Left renal pelvis (tissue), 4 donors: ENCODE measurements around the gene PEAK1. TPM values are rescaled to one million over a fixed set of nuclear protein-coding genes. Genes with fewer than 3 reads are reported as not detected.
"Not testable (repeated sequence)": the region's sequence is repeated elsewhere in the genome, so short reads cannot be mapped to it uniquely, and the experiment has no call there.

Experiments used
- DNase-seq, 4 donors: peaks; one replicate each; pipeline ENCODE4 v3.0.0-alpha.2; 2013; ENCODE audit warnings: low read depth in 4 of 4, low spot score in 3 of 4
- polyA plus RNA-seq, 4 donors: library from polyadenylated mRNA; unstranded; fragments of 120-200 nt; gene quantifications; one replicate each; pipeline ENCODE4 v1.2.1, GENCODE V29; 2013; ENCODE audit not compliant: insufficient read length in 4 of 4

The PEAK1 gene
- polyA plus RNA-seq, 4 donors = 31.8 to 41.7 (median 32.5) TPM

DNA sequence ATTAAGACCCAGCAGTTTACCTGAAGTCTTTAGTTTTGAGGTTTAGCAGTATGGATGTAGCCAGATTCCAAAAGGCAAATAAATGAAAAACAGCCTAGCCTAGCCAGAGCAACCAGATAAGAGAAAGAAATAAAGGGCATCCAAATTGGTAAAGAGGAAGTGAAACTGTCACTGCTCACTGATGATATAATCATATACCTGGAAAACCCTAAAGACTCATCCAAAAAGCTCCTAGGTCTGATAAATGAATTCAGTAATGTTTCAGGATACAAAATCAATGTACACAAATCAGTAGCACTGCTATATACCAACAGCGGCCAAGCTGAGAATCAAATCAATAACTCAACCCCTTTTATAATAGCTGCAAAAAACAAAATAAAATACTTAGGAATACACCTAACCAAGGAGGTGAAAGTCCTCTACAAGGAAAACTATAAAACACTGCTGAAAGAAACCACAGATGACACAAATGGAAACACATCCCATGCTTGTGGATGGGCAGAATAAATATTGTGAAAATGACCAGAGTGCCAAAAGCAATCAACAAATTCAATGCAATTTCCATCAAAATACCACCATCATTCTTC is 13.6 kb downstream of the PEAK1 start:
- DNase-seq = not testable (repeated sequence)

- DNase-seq = no peak
Measured at GRCh38 chr15:77402740-77403379, 17.0 kb downstream of the PEAK1 start.

- no peak for DNase-seq
Measured at GRCh38 chr15:77400258-77400657, 19.6 kb downstream of the PEAK1 start.

DNA sequence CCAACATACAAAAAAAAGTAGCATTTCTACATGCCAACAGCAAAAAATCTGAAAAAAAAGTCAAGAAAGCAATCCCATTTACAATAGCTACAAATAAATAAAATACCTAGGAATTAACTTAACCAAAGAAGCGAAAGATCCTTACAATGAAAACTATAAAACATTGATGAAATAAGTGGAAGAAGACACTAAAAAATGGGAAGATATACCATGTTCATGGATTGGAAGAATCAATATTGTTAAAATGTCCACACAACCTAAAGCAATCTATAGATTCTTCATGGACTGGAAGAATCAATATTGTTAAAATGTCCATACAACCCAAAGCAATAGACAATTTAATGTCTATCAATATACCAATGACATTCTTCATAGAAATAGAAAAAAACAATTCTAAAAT is 21.0 kb downstream of the PEAK1 start:
- DNase-seq = no peak

- DNase-seq = no peak
Measured at GRCh38 chr15:77396692-77397091, 23.2 kb downstream of the PEAK1 start.

DNA sequence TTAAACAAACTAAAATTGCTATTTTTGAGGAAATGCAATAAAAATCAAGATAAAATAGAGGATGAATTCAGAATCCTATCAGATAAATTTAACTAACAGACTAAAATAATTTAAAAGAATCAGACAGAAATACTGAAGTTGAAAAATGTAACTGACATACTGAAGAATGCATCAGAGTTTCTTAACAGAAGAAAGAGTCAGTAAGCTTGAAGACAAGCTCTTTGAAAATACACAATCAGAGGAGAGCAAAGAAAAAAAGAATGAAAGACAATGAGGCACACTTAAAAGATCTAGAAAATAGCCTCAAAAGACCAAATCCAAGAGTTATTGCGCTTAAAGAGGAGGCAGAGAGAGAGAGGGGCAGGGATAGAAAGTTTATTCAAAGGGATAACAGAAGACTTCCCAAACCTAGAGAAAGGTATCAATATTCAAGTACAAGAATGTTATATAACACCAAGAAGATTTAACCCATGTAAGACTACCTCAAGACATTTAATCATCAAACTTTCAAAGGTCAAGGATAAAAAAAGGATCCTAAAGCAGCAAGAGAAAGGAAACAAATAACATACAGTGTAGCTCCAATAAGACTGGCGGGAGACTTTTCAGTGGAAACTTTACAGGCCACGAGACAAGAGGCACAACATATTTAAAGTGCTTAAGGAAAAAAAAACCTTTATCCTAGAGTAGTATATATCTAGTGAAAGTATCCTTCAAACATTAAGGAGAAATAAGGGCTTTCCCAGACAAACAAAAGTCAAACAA is 24.7 kb downstream of the PEAK1 start:
- no peak for DNase-seq

GRCh38 chr15:77393471-77393840 is 26.4 kb downstream of the PEAK1 start:
- DNase-seq = no peak

GRCh38 chr15:77392762-77393470 is 27.0 kb downstream of the PEAK1 start:
- DNase-seq = no peak

GRCh38 chr15:77391372-77391951 is 28.4 kb downstream of the PEAK1 start:
- DNase-seq = no peak

DNA sequence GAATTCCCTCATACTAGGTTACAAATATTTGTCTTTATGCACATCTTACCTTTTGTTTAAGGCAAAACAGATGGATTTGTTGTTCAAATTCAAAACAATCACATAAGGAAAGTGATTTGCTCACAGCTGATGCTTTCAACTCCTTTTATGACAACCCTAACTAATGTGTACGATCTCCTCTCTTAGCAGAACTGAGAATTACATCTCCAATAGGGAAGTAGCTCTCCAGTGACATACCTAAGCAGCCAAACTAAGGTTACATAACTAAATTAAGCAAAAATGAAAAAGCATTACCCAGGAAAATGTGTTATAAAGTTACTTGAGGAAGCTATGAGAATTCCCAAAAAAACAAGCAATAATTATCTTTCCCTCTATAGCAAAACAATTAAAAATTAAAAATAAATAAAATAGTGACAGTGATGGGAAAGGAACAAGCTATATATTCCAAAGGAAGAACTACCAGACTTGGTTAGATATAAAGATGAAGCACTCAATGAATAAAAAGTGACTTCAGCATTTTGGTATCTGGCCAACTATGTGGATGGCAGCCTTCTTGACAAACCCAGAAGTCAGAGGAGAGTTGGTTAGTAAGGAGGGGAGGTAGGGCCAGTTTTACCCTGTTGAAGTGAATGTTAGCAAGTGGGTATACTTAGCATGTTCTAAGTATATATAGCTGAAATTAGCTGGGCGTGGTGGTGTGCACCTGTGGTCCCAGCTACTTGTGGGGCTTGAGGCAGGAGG is 32.4 kb downstream of the PEAK1 start:
- no peak for DNase-seq

GRCh38 chr15:77386626-77387025 is 33.3 kb downstream of the PEAK1 start:
- DNase-seq = no peak

DNA sequence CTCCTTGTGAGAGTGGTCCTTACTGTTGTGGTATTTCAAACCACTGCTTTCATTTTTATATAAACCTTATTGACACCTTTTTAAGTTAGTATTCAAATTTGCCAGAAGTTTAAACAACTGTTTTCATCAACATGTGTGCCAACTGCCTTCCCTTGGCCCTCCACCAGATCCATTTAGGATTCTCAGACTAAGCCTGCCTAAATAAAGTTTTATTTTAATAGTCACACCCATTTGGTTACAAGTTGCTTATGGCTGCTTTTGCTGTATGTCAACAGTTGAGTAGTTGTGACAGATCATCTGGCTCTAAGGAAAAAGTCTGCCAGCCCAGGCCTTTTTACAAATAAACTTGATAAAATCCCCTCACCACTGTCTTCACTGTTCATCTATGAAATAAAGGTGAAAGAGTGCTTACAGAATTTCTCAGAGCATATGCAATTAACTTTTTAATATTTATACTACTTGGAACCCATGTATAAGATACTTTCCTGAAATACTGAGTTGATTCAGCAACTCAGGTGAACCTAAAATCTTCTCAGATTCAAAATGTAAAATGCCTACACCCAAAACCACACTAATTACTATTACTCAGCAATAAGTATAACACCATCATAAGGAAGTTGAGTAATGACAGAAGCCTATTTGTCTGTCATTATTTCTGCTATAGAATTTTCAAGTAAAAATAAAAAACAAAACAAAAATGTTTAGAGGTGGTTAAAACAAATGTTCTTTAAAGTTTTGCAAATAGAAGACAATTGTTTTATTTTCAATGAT is 35.1 kb downstream of the PEAK1 start:
- DNase-seq = no peak

GRCh38 chr15:77384086-77384485 is 35.8 kb downstream of the PEAK1 start:
- no peak for DNase-seq

GRCh38 chr15:77380033-77380432 is 39.9 kb downstream of the PEAK1 start:
- no peak for DNase-seq

DNA sequence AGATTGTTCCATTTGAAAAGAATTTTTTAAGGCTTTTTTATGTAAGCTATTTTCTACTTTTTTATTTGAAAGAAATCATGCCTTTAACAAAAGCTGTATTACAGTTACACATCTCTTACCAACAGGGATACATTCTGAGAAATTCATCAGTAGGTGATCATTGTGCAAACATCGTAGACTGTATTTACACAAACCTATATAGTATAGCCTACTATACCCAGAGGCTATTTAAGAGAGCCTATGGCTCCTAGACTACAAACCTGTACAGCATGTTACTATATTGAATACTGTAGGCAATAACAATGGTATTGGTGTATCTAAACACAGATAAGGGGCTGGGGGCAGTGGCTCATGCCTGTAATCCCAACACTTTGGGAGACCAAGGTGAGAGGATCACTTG is 43.1 kb downstream of the PEAK1 start:
- no peak for DNase-seq

DNA sequence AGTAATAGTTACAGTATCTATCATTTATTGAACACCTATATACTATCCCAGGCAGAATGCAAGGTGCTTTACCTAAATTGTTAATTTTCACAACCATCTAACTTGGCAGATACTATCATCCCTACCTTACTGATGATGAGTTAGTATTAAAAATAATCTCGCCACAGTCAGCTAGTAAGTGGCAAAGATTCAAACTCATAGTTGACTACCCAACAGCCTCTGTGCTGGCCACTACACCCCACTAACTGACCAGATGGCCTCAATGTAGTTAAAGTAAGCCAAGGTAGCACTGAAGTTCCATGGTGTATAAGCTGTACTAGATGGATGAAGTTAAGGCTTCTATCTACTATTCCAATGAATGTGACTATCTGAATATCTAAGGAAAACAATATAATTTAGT is 44.8 kb downstream of the PEAK1 start:
- no peak for DNase-seq

DNA sequence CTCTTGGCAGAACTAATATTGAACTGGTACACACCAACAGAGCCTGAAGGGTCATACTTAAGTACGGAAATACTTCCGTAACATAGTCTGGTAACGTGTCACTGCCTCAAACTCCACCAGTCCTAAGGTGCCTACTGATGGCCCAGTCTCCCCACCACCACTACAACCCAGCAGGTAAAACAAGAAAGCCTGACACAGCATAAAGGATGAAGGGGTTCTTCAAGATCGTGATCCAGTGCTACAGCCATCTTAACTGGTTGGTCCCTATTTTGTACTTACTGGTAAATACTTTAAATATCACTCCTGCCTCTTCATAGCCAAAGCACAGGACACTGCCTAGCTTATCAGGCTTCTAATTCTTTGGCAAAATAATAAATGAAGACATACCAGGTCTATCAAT is 46.5 kb downstream of the PEAK1 start:
- DNase-seq = no peak

DNA sequence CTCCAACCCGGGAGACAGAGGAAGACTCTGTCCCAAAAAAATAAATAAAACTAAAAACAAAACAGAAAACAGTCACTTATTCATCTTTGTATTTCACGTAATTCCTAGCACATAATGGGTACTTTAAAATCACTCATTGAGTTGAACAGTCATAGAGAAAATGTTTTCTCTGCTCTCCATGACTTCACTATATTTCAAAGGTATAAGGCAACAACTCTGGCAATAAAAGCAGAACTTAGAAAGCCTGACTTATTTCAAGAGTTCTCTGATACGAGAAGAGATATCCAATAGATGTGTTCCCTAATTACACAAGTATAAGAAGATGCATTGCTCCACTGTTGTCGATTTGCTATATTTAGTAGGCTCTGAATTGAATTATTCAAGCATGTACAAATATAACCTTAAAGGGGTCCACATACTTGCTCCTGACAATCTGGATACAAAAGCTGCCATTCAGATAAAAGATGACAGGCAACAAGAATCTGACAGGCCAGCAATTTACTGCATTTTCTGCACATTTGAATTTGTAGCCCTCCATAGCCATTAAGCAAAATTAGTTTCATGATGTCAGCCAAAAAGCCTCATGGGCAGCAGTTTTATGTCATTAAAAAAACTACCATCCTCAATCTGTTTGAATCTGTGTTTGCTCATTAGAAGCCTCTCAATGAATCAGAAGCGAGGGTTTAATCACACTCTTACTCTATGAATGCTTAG is 47.9 kb downstream of the PEAK1 start:
- no peak for DNase-seq

DNA sequence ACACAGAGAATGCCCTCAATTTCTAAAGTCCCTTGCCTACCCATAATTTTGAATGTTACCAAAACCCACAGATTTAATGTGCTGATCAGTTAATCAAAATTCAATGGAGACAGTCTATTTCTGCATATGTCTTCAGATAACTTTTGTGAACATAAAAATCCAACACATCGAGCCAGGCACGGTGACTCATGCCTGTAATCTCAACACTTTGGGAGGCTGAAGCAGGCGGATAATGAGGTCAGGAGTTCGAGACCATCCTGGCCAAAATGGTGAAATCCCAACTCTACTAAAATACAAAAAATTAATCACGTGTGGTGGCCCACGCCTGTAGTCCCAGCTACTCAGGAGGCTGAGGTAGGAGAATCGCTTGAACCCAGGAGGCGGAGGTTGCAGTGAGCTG is 49.3 kb downstream of the PEAK1 start:
- DNase-seq = no peak
